Adrenal gland (tissue), 12 donors: ENCODE measurements around the gene MAP3K2. TPM values are rescaled to one million over a fixed set of nuclear protein-coding genes. Genes with fewer than 3 reads are reported as not detected.

Experiments
- DNase-seq, 7 donors: peaks; one replicate each; pipeline ENCODE4 v3.0.0-alpha.2; 2019 to 2020
- H3K27ac ChIP-seq, 5 donors: fragments of 200-600 bp; sonication (generic) in 4 of 5; 1 replicate in 3 of 5; 2 replicates in 2 of 5; pipeline versions ENCODE4 v1.5.1 to v1.8.0; 2016 to 2020; ENCODE audit warnings: mild to moderate bottlenecking in 1 of 5
- H3K27me3 ChIP-seq: fragments of 200-600 bp; 2 replicates; pipeline ENCODE4 v1.8.0; 2021
- H3K36me3 ChIP-seq, 2 donors: fragments of 200-600 bp; replicated peaks in 1 of 2; 1 replicate in 1 of 2; 2 replicates in 1 of 2; pipeline versions ENCODE4 v1.5.1 to v1.8.0; 2018 to 2022
- H3K4me1 ChIP-seq, 2 donors: fragments of 200-600 bp; replicated peaks in 1 of 2; 1 replicate in 1 of 2; 2 replicates in 1 of 2; pipeline versions ENCODE4 v1.5.1 to v1.8.0; 2018 to 2021
- H3K4me3 ChIP-seq, 4 donors: fragments of 200-600 bp; sonication (generic) in 3 of 4; one replicate each; pipeline ENCODE4 v1.5.1; 2016 to 2018
- H3K9me3 ChIP-seq, 3 donors: fragments of 200-600 bp; sonication (generic) in 1 of 3; replicated peaks in 1 of 3; 1 replicate in 2 of 3; 2 replicates in 1 of 3; pipeline versions ENCODE4 v1.5.1 to v1.8.0; 2016 to 2021
- POLR2A ChIP-seq, 2 donors: fragments of 450-650 bp; IDR thresholded peaks; one replicate each; pipeline ENCODE4 v1.6.1; 2017; ENCODE audit warnings: antibody characterized with exemption in 2 of 2, mild to moderate bottlenecking in 2 of 2, moderate library complexity in 1 of 2
- WGBS, 4 donors: extraction: QIAGEN DNeasy Blood & Tissue Kit in 2 of 4; methylation state at CpG; one replicate each; pipeline versions ENCODE4 v1.1.5 to v1.1.7; 2013 to 2017; 5-methylcytosine and 5-hydroxymethylcytosine counted together
- intact Hi-C, 2 donors: fragments of 100-400 bp; cut with DNase I; formaldehyde crosslinking; loops; one replicate each; pipeline versions ENCODE4 v1.14.1 to v1.15.0; 2022 to 2023
- polyA plus RNA-seq, 3 donors: library from polyadenylated mRNA; stranded (reverse); fragments of 200-250 nt in 2 of 3; fragments of 350-450 nt in 1 of 3; fragmentation: Illumina TruSeq in 1 of 3; extraction: RNeasy Lipid Tissue Mini Kit (QIAGEN cat#74804) in 1 of 3; gene quantifications; one replicate each; pipeline ENCODE4 v1.2.3, GENCODE V29; 2013 to 2014
- total RNA-seq, 9 donors: library from RNA; depleted of rRNA in 4 of 9; stranded (reverse); fragments of >200 nt in 4 of 9; fragments of 120-200 nt in 1 of 9; fragmentation: NEBNext Ultra II Directional in 1 of 9; extraction: Animal tissue kit (Norgen Biotek cat#: 25700) in 1 of 9; gene quantifications; one replicate each; pipeline versions ENCODE4 v1.1.0 to v1.2.4, GENCODE V29; 2013 to 2023
- TF ChIP-seq, protein P1 (sequence below), 6 experiments: fragments of 450-650 bp in 4 of 6; fragments of 200-600 bp in 2 of 6; sonication (generic) in 1 of 6; IDR thresholded peaks; 1 replicate in 5 of 6; 2 replicates in 1 of 6; pipeline versions ENCODE4 v1.5.1 to v1.8.0; 2016 to 2021; ENCODE audit warnings: antibody characterized with exemption in 6 of 6, mild to moderate bottlenecking in 2 of 6, moderate library complexity in 1 of 6
- donor health status: healthy with polysubstance abuse.
- donor health status: Bipolar disorder and iron deficiency.
- donor health status: DM: yes; HTN: yes; CAD: no.
- donor health status: DM: no; HTN: no; CAD: no.
- donor health status: DM: no; HTN: no; CAD: no.
- donor health status: DM: yes; HTN: yes; CAD: no.

MAP3K2 gene
- total and polyA plus RNA-seq, 12 donors: 4.2 to 91.6 (median 49.2) TPM

DNA sequence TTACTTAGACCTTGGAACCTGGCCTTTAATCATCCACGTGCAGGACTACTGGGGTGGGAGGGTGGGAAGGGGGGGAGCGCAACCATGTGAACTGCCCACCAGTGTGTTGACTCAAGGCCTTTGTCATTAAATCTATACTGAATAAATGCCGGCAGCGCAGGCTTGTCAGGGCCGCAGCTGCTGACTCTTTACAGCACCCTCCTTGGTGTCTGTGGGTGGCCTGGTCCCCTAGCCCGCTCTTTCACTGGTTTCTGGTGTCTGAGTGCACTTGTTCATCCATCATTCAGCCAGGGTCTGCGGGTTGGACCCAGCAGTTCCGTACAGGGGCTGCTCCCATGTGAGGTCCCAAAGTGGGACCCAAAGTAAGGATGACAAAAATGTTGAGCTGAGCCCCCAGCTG is 11.5 kb downstream of the MAP3K2 start:
- TF ChIP-seq POLR2A (IDR thresholded peaks at IDR 0.05): no peak
- TF ChIP-seq, protein P1, sequence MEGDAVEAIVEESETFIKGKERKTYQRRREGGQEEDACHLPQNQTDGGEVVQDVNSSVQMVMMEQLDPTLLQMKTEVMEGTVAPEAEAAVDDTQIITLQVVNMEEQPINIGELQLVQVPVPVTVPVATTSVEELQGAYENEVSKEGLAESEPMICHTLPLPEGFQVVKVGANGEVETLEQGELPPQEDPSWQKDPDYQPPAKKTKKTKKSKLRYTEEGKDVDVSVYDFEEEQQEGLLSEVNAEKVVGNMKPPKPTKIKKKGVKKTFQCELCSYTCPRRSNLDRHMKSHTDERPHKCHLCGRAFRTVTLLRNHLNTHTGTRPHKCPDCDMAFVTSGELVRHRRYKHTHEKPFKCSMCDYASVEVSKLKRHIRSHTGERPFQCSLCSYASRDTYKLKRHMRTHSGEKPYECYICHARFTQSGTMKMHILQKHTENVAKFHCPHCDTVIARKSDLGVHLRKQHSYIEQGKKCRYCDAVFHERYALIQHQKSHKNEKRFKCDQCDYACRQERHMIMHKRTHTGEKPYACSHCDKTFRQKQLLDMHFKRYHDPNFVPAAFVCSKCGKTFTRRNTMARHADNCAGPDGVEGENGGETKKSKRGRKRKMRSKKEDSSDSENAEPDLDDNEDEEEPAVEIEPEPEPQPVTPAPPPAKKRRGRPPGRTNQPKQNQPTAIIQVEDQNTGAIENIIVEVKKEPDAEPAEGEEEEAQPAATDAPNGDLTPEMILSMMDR (IDR thresholded peaks at IDR 0.05): no peak
- H3K27me3 ChIP-seq: no peaks in the 10 kb centered on the region
- no peak for DNase-seq
- intact Hi-C loops: no loop called here
- no peak overlapping the region for H3K27ac ChIP-seq
- no peaks in the 10 kb centered on the region for H3K9me3 ChIP-seq
- 87 to 92% (median 88%) methylated on average over 8 of the region's 8 CpGs for WGBS, 4 donors
- no peak overlapping the region for H3K4me3 ChIP-seq
- peaks cover 0 to 13% of the 10 kb centered on the region in 2 donors for H3K4me1 ChIP-seq
- no peaks in the 10 kb centered on the region for H3K36me3 ChIP-seq

DNA sequence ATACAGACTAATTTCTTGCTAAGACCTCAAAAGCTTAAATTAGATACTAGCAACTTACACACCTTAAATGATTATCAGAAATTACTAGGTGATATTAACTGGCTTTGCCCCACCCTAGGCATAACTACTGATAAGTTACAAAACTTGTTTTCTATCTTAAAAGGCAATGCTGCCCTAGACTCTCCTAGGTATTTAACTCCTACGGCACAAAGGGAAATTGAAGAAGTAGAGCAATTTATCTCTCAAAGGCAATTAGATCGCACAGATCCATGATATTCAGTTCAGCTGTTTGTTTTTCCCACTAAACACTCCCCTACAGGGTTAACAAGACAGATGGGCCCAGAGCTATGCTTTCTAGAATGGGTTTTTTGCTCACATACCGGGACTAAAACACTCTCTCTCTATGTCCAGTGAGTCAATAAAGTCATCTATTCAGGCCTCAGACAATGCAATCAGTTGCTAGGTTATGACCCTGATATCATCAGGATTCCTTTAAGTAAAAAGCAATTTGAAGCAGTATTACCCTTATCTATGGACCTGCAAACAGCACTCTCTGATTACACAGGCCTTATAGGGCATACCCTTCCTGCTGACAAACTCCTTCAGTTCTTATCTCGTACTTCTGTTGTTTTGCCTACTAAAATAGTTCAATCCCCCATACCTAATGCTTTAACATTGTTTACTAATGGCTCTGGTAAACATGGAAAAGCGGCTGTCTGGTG is 14.3 kb downstream of the MAP3K2 start:
- H3K4me3 ChIP-seq: no peak overlapping the region
- H3K9me3 ChIP-seq: no peaks in the 10 kb centered on the region
- TF ChIP-seq, protein P1 (IDR thresholded peaks at IDR 0.05): no peak
- no peak for TF ChIP-seq POLR2A (IDR thresholded peaks at IDR 0.05)
- WGBS, 4 donors: 87 to 96% (median 94%) methylated on average over 5 of the region's 5 CpGs
- DNase-seq: no peak
- no peak overlapping the region for H3K27ac ChIP-seq
- intact Hi-C loops: no loop called here
- H3K4me1 ChIP-seq: peaks cover 0 to 8% of the 10 kb centered on the region in 2 donors
- no peaks in the 10 kb centered on the region for H3K36me3 ChIP-seq
- no peaks in the 10 kb centered on the region for H3K27me3 ChIP-seq

- TF ChIP-seq, protein P1 (IDR thresholded peaks at IDR 0.05): no peak
- no peak for TF ChIP-seq POLR2A (IDR thresholded peaks at IDR 0.05)
- intact Hi-C loops: no loop called here
- Histone ChIP-seq H3K27me3 (no peaks in the 10 kb centered on the region), H3K27ac (no peak overlapping the region), H3K4me3 (no peak overlapping the region), H3K36me3 (no peaks in the 10 kb centered on the region), H3K4me1 (no peaks in the 10 kb centered on the region), H3K9me3 (no peaks in the 10 kb centered on the region)
- 90 to 97% (median 93%) methylated on average over 9 to 11 of the region's 11 CpGs for WGBS, 4 donors
- no peak for DNase-seq
Observed at GRCh38 chr2:127371037-127371436, 16.7 kb downstream of the MAP3K2 start.

DNA sequence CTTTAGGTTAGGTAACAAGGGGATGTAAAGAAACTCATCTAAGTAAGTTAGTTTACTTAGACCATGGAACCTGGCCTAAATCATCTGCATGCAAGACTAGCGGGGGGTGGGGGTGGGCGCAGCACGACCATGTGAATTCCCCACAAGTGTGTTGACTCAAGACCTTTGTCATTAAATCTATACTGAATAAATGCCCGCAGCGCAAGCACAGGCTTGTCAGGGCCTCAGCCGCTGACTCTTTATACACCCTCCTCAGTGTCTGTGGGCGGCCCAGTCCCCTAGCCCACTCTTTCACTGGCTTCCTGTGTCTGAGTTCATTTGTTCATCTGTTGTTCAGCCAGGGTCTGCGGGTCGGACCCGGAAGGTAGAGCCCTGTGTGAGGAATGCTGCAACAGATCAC is 17.8 kb downstream of the MAP3K2 start:
- TF ChIP-seq, protein P1 (IDR thresholded peaks at IDR 0.05): no peak
- no peak for TF ChIP-seq POLR2A (IDR thresholded peaks at IDR 0.05)
- Histone ChIP-seq H3K27me3 (no peaks in the 10 kb centered on the region), H3K36me3 (no peaks in the 10 kb centered on the region), H3K27ac (no peak overlapping the region), H3K4me1 (peaks cover 0 to 5% of the 10 kb centered on the region in 2 donors), H3K9me3 (no peaks in the 10 kb centered on the region), H3K4me3 (no peak overlapping the region)
- DNase-seq: no peak
- WGBS, 4 donors: 86 to 99% (median 96%) methylated on average over 10 of the region's 10 CpGs
- intact Hi-C loops: no loop called here
